GM23338 (cell line): ENCODE data around the gene ADTRP. TPM values are rescaled to one million over a fixed set of nuclear protein-coding genes. Genes with fewer than 3 reads are reported as not detected.

ENCODE experiments used
- ATAC-seq: fragments of 200-7000 bp; cut with Tn5 transposase; 3 replicates; pipeline ENCODE4 v1.9.1; 2020
- DNase-seq: peaks from one replicate; pipeline ENCODE4 v3.0.0-alpha.2; 2015; ENCODE audit warnings: low spot score
- H2AFZ ChIP-seq: fragments of 200-600 bp; sonication (generic); 2 replicates; pipeline ENCODE4 v1.8.0; 2016; ENCODE audit warnings: antibody characterized with exemption, mild to moderate bottlenecking, moderate library complexity
- H3F3A ChIP-seq: fragments of 200-600 bp; sonication (generic); replicated peaks from 2 replicates; pipeline ENCODE4 v1.8.0; 2017; ENCODE audit warnings: antibody characterized with exemption, mixed run types, low read depth
- H3K27ac ChIP-seq: fragments of 200-600 bp; sonication (generic); 2 replicates; pipeline ENCODE4 v1.6.1; 2016; ENCODE audit warnings: low read depth
- H3K27me3 ChIP-seq: fragments of 200-600 bp; sonication (generic); 2 replicates; pipeline ENCODE4 v1.8.0; 2016; ENCODE audit warnings: mild to moderate bottlenecking, mixed run types, moderate library complexity; ENCODE audit not compliant: insufficient read depth
- H3K36me3 ChIP-seq: fragments of 200-600 bp; sonication (generic); 2 replicates; pipeline ENCODE4 v1.8.0; 2016; ENCODE audit warnings: mild to moderate bottlenecking; ENCODE audit not compliant: insufficient read depth
- H3K4me1 ChIP-seq: fragments of 200-600 bp; sonication (generic); 2 replicates; pipeline ENCODE4 v1.8.0; 2016; ENCODE audit warnings: mild to moderate bottlenecking, moderate library complexity; ENCODE audit not compliant: insufficient read depth
- H3K4me2 ChIP-seq: fragments of 200-600 bp; sonication (generic); 2 replicates; pipeline ENCODE4 v1.7.1; 2017; ENCODE audit warnings: mixed run types
- H3K4me3 ChIP-seq: fragments of 200-600 bp; sonication (generic); 2 replicates; pipeline ENCODE4 v1.6.1; 2016; ENCODE audit warnings: mixed run types
- H3K79me2 ChIP-seq: fragments of 200-600 bp; sonication (generic); replicated peaks from 2 replicates; pipeline ENCODE4 v1.8.0; 2017; ENCODE audit warnings: mild to moderate bottlenecking; ENCODE audit not compliant: insufficient read depth
- H3K9me2 ChIP-seq: fragments of 200-600 bp; sonication (generic); 2 replicates; pipeline ENCODE4 v1.8.0; 2017; ENCODE audit not compliant: insufficient read depth
- H4K20me1 ChIP-seq: fragments of 200-600 bp; sonication (generic); replicated peaks from 2 replicates; pipeline ENCODE4 v1.8.0; 2017; ENCODE audit warnings: mild to moderate bottlenecking; ENCODE audit not compliant: insufficient read depth
- H3K27ac Mint-ChIP-seq: 2 replicates; pipeline ENCODE4 v1.8.0; 2020; ENCODE audit warnings: inconsistent platforms, mild to moderate bottlenecking, moderate library complexity, mixed read lengths
- H3K27me3 Mint-ChIP-seq: 3 replicates; pipeline ENCODE4 v1.8.0; 2022; ENCODE audit warnings: low read depth, mild to moderate bottlenecking, moderate library complexity, mixed read lengths, inconsistent platforms; ENCODE audit not compliant: insufficient read depth, poor library complexity
- H3K36me3 Mint-ChIP-seq: 3 replicates; pipeline ENCODE4 v1.8.0; 2021; ENCODE audit warnings: low read depth, mild to moderate bottlenecking, inconsistent platforms, moderate library complexity, mixed read lengths
- H3K4me1 Mint-ChIP-seq: 3 replicates; pipeline ENCODE4 v1.8.0; 2020; ENCODE audit warnings: mild to moderate bottlenecking, inconsistent platforms, mixed read lengths
- H3K4me3 Mint-ChIP-seq: 3 replicates; pipeline ENCODE4 v1.8.0; 2021; ENCODE audit warnings: moderate library complexity, mild to moderate bottlenecking, inconsistent platforms, mixed read lengths
- H3K9me3 Mint-ChIP-seq: 3 replicates; pipeline ENCODE4 v1.8.0; 2020; ENCODE audit warnings: moderate library complexity, mild to moderate bottlenecking, inconsistent platforms, mixed read lengths
- CREB1 ChIP-seq: fragments of 250-450 bp; sonication (Bioruptor Pico); IDR thresholded peaks from 2 replicates; pipeline ENCODE4 v1.5.0; 2020; ENCODE audit warnings: low read depth, mild to moderate bottlenecking, moderate library complexity
- CTCF ChIP-seq, 2 experiments: fragments of 200-600 bp in 1 of 2; sonication (generic) in 1 of 2; conservative IDR thresholded peaks; 2 replicates each; pipeline versions ENCODE4 v1.5.1 to v1.6.1; 2016 to 2017; ENCODE audit warnings: antibody characterized with exemption in 2 of 2, low read depth in 2 of 2, mild to moderate bottlenecking in 2 of 2, moderate library complexity in 1 of 2
- ETS1 ChIP-seq: IDR thresholded peaks from 2 replicates; pipeline ENCODE4 v1.6.1; 2016; ENCODE audit warnings: antibody characterized with exemption
- EZH2 ChIP-seq: fragments of 200-600 bp; sonication (generic); IDR thresholded peaks from one replicate; pipeline ENCODE4 v1.8.0; 2017; ENCODE audit warnings: antibody characterized with exemption, mild to moderate bottlenecking, low read depth; ENCODE audit not compliant: unreplicated experiment
- ZNF114 ChIP-seq: fragments of 250-450 bp; sonication (Bioruptor Pico); IDR thresholded peaks from 2 replicates; pipeline ENCODE4 v1.5.0; 2020; ENCODE audit warnings: mild to moderate bottlenecking, moderate library complexity
- ZNF462 ChIP-seq: fragments of 250-450 bp; sonication (Bioruptor Pico); IDR thresholded peaks from 2 replicates; pipeline ENCODE4 v1.5.0; 2020; ENCODE audit warnings: mild to moderate bottlenecking, moderate library complexity
- polyA plus RNA-seq: library from polyadenylated mRNA; unstranded; fragments of >200 nt; fragmentation: Nextera tagmentation; extraction: Ambion mirVana; gene quantifications from 2 replicates; pipeline ENCODE4 v1.2.1, GENCODE V29; 2016
- total RNA-seq: library from RNA; depleted of rRNA; stranded (reverse); fragments of >200 nt; shearing (Covaris generic); gene quantifications from 2 replicates; pipeline ENCODE4 v1.2.3, GENCODE V29; 2014

ADTRP gene
- total and polyA plus RNA-seq, 2 experiments from 2014 or later: not detected

- H3K27me3 Mint-ChIP-seq: peaks cover 7% of the 10 kb centered on the region
- Histone ChIP-seq H3K27me3 (no peaks in the 10 kb centered on the region), H3F3A (no peaks in the 10 kb centered on the region), H3K9me2 (0 out of 2 replicates have a peak, but pooled peaks cover 10% of the 10 kb centered on the region), H3K4me3 (no peak overlapping the region), H4K20me1 (no peaks in the 10 kb centered on the region), H3K36me3 (no peaks in the 10 kb centered on the region), H3K4me2 (no peak overlapping the region), H3K4me1 (peaks cover 20% of the 10 kb centered on the region), H2AFZ (peak overlapping the region; percentile 38; the same call in 1 of the 2 replicates), H3K27ac (no peak overlapping the region), H3K79me2 (no peaks in the 10 kb centered on the region)
- no peaks in the 10 kb centered on the region for H3K36me3 Mint-ChIP-seq
- no peak overlapping the region for H3K4me3 Mint-ChIP-seq
- H3K4me1 Mint-ChIP-seq: peaks cover 48% of the 10 kb centered on the region
- DNase-seq (no peak), ATAC-seq (no peak)
- no peaks in the 10 kb centered on the region for H3K9me3 Mint-ChIP-seq
- TF ChIP-seq EZH2 (no peak), ZNF114 (no peak), CTCF (conservative IDR thresholded peaks at IDR 0.05; ENCODE audit: low read depth in 2 of 2) (no peak), CREB1 (CRISPR knock-in tag) (no peak), ZNF462 (CRISPR knock-in tag) (no peak), ETS1 (no peak)
- H3K27ac Mint-ChIP-seq: no peak overlapping the region
These were observed 14.9 kb downstream of the ADTRP start for GRCh38 chr6:11763460-11764249.
